Activated naive CD8-positive, alpha-beta T cell treated with anti-CD3 and anti-CD28 coated beads, Interleukin-2, amount 10 ng/mL, durations not matched to agents 7 days and 5 days (primary cell): ENCODE data around the gene STX7. TPM values are rescaled to one million over a fixed set of nuclear protein-coding genes. Genes with fewer than 3 reads are reported as not detected.

Experiments used
- ATAC-seq: fragments of 150-1000 bp; cut with Tn5 transposase; one replicate; pipeline ENCODE4 v1.10.0; 2021; ENCODE audit warnings: low read depth, moderate library complexity
- POLR2A ChIA-PET: fragments of 350-600 bp; sonication (Branson Sonifier 250); formaldehyde crosslinking; loops from one replicate; lab custom pipeline; 2021; ENCODE audit warnings: antibody characterized with exemption; lab: Charles Lee
- DNase-seq: peaks from one replicate; pipeline ENCODE4 v3.0.0; 2021
- H3K27ac Mint-ChIP-seq: one replicate; pipeline ENCODE4 v1.8.0; 2022; ENCODE audit warnings: mild to moderate bottlenecking, mixed read lengths
- H3K27me3 Mint-ChIP-seq: one replicate; pipeline ENCODE4 v1.8.0; 2022; ENCODE audit warnings: mild to moderate bottlenecking, moderate library complexity, mixed read lengths
- H3K36me3 Mint-ChIP-seq: one replicate; pipeline ENCODE4 v1.8.0; 2021; ENCODE audit warnings: mild to moderate bottlenecking, mixed read lengths
- H3K4me1 Mint-ChIP-seq: one replicate; pipeline ENCODE4 v1.8.0; 2021; ENCODE audit warnings: mixed read lengths
- H3K4me3 Mint-ChIP-seq: one replicate; pipeline ENCODE4 v1.8.0; 2022; ENCODE audit warnings: mild to moderate bottlenecking, moderate library complexity, mixed read lengths
- H3K9me3 Mint-ChIP-seq: one replicate; pipeline ENCODE4 v1.8.0; 2021; ENCODE audit warnings: mixed read lengths
- total RNA-seq, 2 experiments: library from RNA; stranded (reverse); gene quantifications; one replicate each; pipeline ENCODE4 v1.2.3, GENCODE V29; 2021

Gene STX7
- total RNA-seq, 2 experiments from 2014 or later, result 20.5 to 25.0 TPM

DNA sequence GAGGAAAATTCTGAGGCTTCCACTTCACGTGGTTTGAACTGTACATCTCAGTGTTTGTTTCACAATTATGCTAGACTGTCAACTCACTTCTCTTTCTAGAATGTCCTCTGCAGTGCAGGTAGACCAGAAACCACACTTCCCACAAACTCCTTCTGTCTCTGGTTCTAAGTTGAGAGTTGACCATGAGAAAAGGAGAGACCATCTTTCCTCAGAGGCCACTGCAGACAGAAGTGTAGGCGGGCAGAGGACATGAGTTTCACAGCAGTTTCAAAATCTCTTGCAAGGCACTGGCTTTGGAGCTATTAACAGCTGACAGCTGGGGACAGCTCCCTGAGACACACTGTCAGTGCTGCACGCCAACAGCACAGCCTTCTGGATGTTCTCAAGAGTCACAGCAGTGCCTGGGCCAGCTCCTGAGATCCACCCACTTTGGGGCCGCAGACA lies 56.2 kb downstream of the STX7 start:
- peaks cover 4% of the 10 kb centered on the region for H3K4me1 Mint-ChIP-seq
- H3K27me3 Mint-ChIP-seq, result no peaks in the 10 kb centered on the region
- no peak for ATAC-seq
- no peak for DNase-seq
- H3K27ac Mint-ChIP-seq, result no peak overlapping the region
- POLR2A ChIA-PET, result interaction anchor here (1.0 kb wide), 1 partner anchor 8 kb away, joined by 5 read pairs; no protein-coding TSS in a partner anchor
- H3K9me3 Mint-ChIP-seq, result no peaks in the 10 kb centered on the region
- no peak overlapping the region for H3K4me3 Mint-ChIP-seq
- H3K36me3 Mint-ChIP-seq, result peaks cover 24% of the 10 kb centered on the region

DNA sequence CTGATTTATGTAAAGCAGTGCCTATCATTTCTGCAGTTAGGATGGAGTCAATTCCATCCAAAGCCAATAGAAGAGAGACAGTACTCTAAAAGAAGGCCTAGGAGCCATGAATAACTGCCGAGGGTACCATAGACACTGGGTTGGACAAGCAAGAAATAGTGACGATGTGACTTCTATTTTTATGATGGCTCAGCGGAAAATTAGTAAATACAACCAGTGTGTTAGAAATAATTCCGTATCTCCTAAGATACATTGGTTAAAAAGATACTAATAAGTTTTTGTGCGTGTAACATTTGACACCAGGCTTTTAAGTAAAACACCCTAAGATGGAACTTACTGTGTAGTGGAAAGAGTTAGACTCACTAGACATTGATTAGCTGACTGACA lies 66.1 kb downstream of the STX7 start:
- Mint-ChIP-seq H3K36me3 (peaks cover 6% of the 10 kb centered on the region), H3K4me3 (no peak overlapping the region), H3K27me3 (peaks cover 2% of the 10 kb centered on the region), H3K9me3 (no peaks in the 10 kb centered on the region), H3K4me1 (no peaks in the 10 kb centered on the region), H3K27ac (no peak overlapping the region)
- DNase-seq, result no peak
- POLR2A ChIA-PET, result no interaction called here
- ATAC-seq, result no peak

DNA sequence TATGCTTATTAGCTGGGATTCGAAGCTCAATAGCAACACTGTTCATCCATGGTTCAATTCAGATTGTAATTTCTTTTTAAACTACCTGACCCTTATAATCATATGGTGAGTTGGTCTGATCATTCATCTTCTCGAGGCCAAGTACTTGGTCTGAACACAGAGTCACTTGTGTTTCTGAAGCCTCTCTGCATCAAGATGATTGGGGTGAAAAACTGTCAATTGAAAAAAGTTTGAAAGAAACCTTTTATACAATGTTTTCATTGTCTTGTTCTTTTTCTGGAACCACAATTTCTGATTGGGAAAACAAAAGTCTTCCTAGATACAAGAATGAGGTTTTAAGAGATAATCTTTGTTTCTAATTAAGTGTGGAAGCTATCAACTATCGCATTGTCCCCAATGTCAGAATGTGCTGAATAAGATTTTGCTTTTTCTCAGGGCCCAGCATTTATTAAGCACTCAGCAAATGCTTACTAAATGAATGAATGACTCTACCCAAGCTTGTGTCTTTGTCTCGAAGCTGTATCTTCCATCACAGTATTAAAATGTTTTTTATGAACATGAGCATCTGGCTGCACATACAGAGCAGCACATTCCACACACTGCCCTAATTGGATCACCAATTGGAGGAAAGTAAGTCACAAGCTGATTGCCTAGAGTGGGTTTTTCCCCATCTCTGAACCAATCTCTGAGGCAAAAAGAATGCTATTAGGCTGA lies 66.6 kb downstream of the STX7 start:
- no peak for DNase-seq
- Mint-ChIP-seq H3K36me3 (peaks cover 6% of the 10 kb centered on the region), H3K27me3 (peaks cover 2% of the 10 kb centered on the region), H3K4me1 (no peaks in the 10 kb centered on the region), H3K4me3 (no peak overlapping the region), H3K27ac (no peak overlapping the region), H3K9me3 (peaks cover 1% of the 10 kb centered on the region)
- POLR2A ChIA-PET, result no interaction called here
- ATAC-seq, result no peak

DNA sequence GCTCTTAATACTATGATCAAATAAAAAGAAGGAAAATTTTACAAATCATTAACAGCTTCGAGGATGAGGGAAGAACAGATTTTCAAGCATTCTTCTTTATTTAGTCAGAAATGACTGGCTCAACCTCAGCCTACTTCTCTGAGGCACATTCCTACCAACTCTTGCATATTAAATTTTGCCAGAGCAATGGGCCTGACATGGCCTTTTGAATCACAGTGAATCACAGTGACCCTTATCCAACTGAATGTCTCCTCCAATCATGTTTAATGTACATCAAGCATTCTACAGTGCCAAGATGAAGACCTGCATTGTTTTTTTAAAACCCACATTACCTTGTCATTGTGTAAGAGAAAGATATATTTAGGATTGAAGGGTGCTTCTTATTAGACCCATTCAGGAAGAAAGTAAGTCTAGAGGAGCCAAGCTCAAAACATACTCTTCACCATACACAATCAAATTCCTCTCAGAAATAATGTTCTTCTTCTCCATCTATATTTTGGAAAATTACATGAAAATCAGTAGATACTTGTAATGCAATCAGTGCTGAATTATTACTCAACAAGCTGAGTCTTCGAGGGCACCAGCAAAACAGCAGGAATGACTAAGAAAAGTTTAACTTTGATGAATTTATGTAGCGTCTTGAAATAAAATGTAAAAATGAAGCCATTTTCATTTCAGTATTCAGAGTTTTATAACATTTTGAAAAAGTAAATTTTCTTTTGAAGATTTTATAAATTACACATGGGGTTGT lies 67.5 kb downstream of the STX7 start:
- H3K27me3 Mint-ChIP-seq, result peaks cover 2% of the 10 kb centered on the region
- POLR2A ChIA-PET, result no interaction called here
- no peak for ATAC-seq
- no peaks in the 10 kb centered on the region for H3K4me1 Mint-ChIP-seq
- no peak for DNase-seq
- H3K9me3 Mint-ChIP-seq, result peaks cover 7% of the 10 kb centered on the region
- H3K36me3 Mint-ChIP-seq, result peaks cover 2% of the 10 kb centered on the region
- no peak overlapping the region for H3K27ac Mint-ChIP-seq
- no peak overlapping the region for H3K4me3 Mint-ChIP-seq

DNA sequence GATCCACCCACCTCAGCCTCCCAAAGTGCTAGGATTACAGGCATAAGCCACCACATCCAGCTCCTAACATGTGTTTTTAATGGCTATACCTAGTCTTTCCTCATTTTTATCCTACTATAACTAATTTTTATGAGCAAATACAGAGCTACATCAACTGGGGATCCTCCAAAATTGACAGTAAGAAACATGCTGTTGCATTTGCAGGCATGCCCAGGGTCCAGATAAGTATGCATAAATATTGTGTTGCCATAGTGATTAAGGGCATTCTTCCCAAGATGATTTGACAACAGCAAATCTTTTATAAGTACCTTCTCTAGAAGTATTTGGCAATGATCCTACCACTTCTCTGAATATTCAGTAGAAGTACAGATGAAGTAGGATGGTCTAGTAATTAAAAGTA lies 69.7 kb downstream of the STX7 start:
- Mint-ChIP-seq H3K4me1 (no peaks in the 10 kb centered on the region), H3K27ac (no peak overlapping the region), H3K9me3 (peaks cover 9% of the 10 kb centered on the region), H3K27me3 (peaks cover 2% of the 10 kb centered on the region), H3K4me3 (no peak overlapping the region), H3K36me3 (no peaks in the 10 kb centered on the region)
- POLR2A ChIA-PET, result no interaction called here
- ATAC-seq (no peak), DNase-seq (no peak)

DNA sequence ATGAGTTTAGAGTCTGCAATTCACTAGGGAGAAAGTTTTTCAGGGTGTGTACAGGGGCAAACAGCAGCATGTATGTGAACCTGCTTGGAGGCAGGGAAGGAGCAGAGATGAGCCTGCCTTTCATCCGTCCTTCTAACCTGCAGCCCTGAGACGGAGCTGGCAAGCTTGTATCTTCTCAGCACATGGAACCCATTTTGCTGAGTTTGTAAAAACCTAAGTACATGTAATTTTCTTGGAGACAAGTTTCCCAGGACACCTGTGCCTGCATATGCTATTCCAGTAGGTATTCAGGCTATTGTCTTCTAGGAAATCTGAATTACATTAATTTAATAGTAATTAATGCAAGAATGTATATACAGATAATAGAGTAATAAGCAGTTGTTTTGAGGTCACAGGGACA lies 82.8 kb downstream of the STX7 start:
- H3K27me3 Mint-ChIP-seq, result peaks cover 13% of the 10 kb centered on the region
- H3K4me1 Mint-ChIP-seq, result no peaks in the 10 kb centered on the region
- no peak overlapping the region for H3K27ac Mint-ChIP-seq
- H3K9me3 Mint-ChIP-seq, result no peaks in the 10 kb centered on the region
- POLR2A ChIA-PET, result no interaction called here
- no peak overlapping the region for H3K4me3 Mint-ChIP-seq
- no peaks in the 10 kb centered on the region for H3K36me3 Mint-ChIP-seq
- no peak for DNase-seq
- ATAC-seq, result no peak

DNA sequence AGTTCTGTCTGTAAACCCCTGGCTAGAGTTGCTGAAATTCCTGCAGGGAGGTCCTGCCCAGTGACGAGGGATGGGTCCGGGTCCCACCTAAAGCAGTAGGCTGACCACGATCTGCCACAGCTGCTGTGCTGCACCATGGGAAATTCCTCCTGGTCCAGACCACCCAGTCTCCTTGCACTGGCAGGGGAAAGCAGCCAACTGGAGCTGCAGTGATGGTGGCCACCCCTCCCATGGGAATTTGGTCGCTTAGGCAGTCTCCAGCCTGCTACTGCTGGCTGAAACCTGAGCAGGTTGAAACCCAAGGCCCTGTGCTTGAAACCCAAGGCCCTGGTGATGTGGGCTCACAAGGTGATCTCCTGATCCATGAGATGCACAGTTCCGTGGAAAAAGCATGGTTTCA lies 87.7 kb downstream of the STX7 start:
- Mint-ChIP-seq H3K4me1 (no peaks in the 10 kb centered on the region), H3K36me3 (no peaks in the 10 kb centered on the region), H3K4me3 (no peak overlapping the region), H3K9me3 (no peaks in the 10 kb centered on the region), H3K27me3 (peaks cover 7% of the 10 kb centered on the region), H3K27ac (no peak overlapping the region)
- no peak for DNase-seq
- no peak for ATAC-seq
- POLR2A ChIA-PET, result no interaction called here

DNA sequence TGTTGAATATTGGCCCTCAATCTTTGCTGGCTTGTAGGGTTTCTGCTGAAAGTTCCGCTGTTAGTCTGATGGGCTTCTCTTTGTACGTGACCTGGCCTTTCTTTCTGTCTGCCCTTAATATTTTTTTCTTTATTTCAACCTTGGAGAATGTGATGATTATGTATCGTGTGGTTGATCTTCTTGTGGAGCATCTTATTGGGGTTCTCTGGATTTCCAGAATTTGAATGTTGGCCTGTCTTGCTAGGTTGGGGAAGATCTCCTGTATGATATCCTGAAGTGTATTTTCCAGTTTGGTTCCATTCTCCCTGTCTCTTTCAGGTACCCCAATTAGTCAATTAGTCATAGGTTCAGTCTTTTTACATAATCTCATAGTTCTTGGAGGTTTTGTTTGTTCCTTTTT lies 89.1 kb downstream of the STX7 start:
- Mint-ChIP-seq H3K27ac (no peak overlapping the region), H3K4me1 (no peaks in the 10 kb centered on the region), H3K9me3 (no peaks in the 10 kb centered on the region), H3K27me3 (peaks cover 4% of the 10 kb centered on the region), H3K36me3 (no peaks in the 10 kb centered on the region), H3K4me3 (no peak overlapping the region)
- DNase-seq, result no peak
- POLR2A ChIA-PET, result no interaction called here
- ATAC-seq, result no peak

DNA sequence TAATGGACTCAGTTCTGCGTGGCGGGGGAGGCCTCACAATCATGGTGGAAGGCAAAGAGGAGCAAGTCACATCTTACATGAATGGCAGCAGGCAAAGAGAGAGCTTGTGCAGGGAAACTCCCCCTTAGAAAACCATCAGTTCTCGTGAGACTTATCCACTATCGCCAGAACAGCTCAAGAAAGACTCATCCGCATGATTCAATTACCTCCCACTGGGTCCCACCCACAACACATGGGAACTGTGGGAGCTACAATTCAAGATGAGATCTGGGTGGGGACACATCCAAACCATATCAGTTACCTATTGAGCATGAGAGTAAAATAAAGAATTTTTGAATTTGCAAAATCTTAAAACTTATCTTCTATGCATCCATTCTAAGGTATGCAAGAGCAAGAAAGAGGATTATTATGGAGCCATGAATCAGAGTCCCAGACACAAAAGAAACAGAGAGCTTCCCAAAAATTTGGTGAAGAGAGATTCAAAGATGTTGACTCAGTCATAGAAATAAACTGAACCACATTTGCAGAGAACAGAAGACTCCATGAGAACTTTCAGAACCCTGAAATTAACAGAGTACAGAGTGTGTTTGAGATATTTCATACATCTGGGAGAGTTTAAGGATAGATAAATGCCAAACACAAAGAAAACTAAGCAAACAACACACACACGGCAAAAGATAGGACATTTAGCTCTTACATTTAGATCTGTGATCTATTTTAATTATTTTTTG lies 94.5 kb downstream of the STX7 start:
- Mint-ChIP-seq H3K4me1 (no peaks in the 10 kb centered on the region), H3K27me3 (peaks cover 20% of the 10 kb centered on the region), H3K27ac (no peak overlapping the region), H3K4me3 (no peak overlapping the region), H3K9me3 (no peaks in the 10 kb centered on the region), H3K36me3 (no peaks in the 10 kb centered on the region)
- no peak for DNase-seq
- POLR2A ChIA-PET, result no interaction called here
- no peak for ATAC-seq

DNA sequence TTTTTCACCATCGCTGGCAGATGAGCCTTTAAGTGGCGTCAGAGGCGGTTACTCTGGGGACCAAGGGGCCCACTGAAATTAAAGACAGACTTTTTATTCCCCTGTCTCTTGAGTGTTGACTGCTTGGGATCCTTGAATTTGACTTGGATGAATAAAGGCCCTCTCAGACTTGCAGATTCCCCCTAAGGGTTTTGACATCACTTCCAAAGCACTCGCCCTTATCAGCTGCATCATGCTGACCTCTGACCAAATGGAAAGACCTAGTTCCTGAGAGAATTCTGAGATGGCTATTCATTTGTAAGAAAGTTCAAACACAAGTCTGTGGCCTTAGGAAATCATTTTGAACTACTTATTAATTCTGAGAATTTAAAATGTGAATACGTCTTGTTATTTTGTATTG lies 98.2 kb downstream of the STX7 start:
- no peak for ATAC-seq
- no peaks in the 10 kb centered on the region for H3K9me3 Mint-ChIP-seq
- no peak overlapping the region for H3K4me3 Mint-ChIP-seq
- H3K27ac Mint-ChIP-seq, result no peak overlapping the region
- H3K27me3 Mint-ChIP-seq, result peaks cover 33% of the 10 kb centered on the region
- POLR2A ChIA-PET, result no interaction called here
- H3K36me3 Mint-ChIP-seq, result no peaks in the 10 kb centered on the region
- DNase-seq, result no peak
- no peaks in the 10 kb centered on the region for H3K4me1 Mint-ChIP-seq

DNA sequence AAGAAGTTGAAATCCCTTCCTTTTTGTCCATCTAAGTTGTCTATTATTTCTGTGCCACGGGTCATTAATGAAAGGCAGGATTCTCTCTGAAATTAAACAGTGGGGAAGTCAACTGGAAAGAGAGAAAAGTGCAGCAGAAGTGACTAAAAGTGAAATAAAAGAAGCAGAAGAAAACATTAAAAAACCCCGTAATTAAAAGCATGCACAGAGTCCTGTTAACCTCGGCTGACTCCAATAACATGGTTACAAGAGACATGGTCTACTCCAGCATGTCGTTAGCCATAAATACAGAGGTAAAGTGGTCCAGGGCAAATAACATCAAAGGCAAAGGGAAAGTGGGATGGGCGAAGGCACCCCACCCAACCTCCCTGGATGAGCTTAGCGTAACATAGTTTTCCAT lies 98.6 kb downstream of the STX7 start:
- ATAC-seq, result no peak
- POLR2A ChIA-PET, result no interaction called here

DNA sequence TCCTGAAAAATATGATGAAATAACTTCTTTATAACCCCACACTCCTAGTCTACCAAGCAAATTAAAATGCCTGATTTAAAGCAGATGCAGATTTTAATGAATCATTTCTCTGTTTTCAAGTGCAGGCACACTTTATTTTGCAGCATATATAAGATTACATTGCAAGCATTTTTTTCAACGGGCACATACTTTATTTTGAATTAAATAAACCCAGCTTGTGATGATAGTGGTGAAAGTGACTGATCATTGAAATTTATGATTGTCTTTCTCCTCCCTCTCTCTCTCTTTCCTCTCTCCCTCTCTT lies 99.5 kb downstream of the STX7 start:
- H3K27ac Mint-ChIP-seq, result no peak overlapping the region
- H3K4me3 Mint-ChIP-seq, result no peak overlapping the region
- ATAC-seq (no peak), DNase-seq (no peak)
- no peaks in the 10 kb centered on the region for H3K9me3 Mint-ChIP-seq
- no peaks in the 10 kb centered on the region for H3K4me1 Mint-ChIP-seq
- peaks cover 36% of the 10 kb centered on the region for H3K27me3 Mint-ChIP-seq
- POLR2A ChIA-PET, result no interaction called here
- no peaks in the 10 kb centered on the region for H3K36me3 Mint-ChIP-seq

More for the DNA sequence above, 98.6 kb downstream of the STX7 start:
- Mint-ChIP-seq H3K9me3 (no peaks in the 10 kb centered on the region), H3K36me3 (no peaks in the 10 kb centered on the region), H3K4me1 (no peaks in the 10 kb centered on the region), H3K27me3 (peaks cover 33% of the 10 kb centered on the region), H3K27ac (no peak overlapping the region), H3K4me3 (no peak overlapping the region)
- no peak for DNase-seq

DNA sequence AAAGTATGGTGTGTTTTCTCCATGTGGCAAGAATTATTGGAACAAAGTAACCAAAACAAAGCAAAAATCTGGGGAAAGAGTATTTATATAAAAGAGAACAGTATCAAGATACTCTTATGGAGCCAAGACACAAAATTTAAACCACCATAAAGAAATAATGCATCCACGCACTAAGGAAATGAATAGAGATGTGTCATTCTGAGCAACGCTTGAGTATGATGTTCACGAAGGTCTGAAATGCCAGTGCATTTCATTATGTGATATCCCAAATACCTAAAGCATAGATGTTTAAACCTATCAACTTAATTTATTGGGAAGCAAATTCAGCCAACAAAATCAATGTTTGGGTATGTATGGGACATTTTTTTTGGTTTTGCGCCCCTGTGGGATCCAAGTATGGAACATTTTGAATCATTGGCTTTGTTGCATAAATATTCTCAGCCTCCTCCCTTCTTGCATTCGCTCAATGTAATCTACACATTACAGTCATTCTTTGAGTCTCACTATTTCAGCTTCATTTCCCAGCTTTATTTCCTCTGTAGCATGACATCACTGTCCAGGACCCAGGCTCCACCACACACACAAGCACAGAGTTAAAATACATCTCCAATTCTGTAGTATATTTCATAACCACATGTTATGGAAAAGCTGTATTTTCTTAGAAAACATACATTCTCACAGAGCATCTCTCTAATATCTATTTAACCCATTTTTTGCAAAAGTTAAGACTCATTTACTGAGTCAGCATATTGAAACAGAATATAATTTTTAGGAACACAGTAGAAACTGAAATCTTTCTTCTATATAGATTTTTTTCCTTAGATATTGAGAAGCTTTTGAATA lies 100.0 kb downstream of the STX7 start:
- Mint-ChIP-seq H3K27me3 (peaks cover 36% of the 10 kb centered on the region), H3K36me3 (no peaks in the 10 kb centered on the region), H3K4me1 (no peaks in the 10 kb centered on the region), H3K9me3 (no peaks in the 10 kb centered on the region), H3K27ac (no peak overlapping the region), H3K4me3 (no peak overlapping the region)
- DNase-seq (no peak), ATAC-seq (no peak)
- POLR2A ChIA-PET, result no interaction called here
